ENCODE results near the gene TCTN1.
"Not testable (repeated sequence)": the region's sequence is repeated elsewhere in the genome, so short reads cannot be mapped to it uniquely, and the experiment has no call there.

The TCTN1 gene

GRCh38 chr12:110599334-110599733 lies 14.6 kb upstream of the TCTN1 start:
- no peak for TF ChIP-seq CTCF (IDR thresholded peaks at IDR 0.05)
- no peak for DNase-seq
- Mint-ChIP-seq H3K27me3 (ENCODE audit: low read depth, poor library complexity) (peaks cover 22% of the 10 kb centered on the region), H3K27ac (no peak overlapping the region), H3K9me3 (no peaks in the 10 kb centered on the region), H3K4me1 (no peaks in the 10 kb centered on the region), H3K4me3 (no peak overlapping the region), H3K36me3 (ENCODE audit: low read depth) (no peaks in the 10 kb centered on the region)

- no peaks in the 10 kb centered on the region for H3K9me3 Mint-ChIP-seq
- no peak for DNase-seq
- H3K27ac Mint-ChIP-seq, result no peak overlapping the region
- peak; percentile 21 for TF ChIP-seq CTCF (IDR thresholded peaks at IDR 0.05)
- H3K4me1 Mint-ChIP-seq, result no peaks in the 10 kb centered on the region
- no peak overlapping the region for H3K4me3 Mint-ChIP-seq
- H3K27me3 Mint-ChIP-seq (ENCODE audit: low read depth, poor library complexity), result peaks cover 22% of the 10 kb centered on the region
- no peaks in the 10 kb centered on the region for H3K36me3 Mint-ChIP-seq (ENCODE audit: low read depth)
Observed at GRCh38 chr12:110600254-110600653, 13.7 kb upstream of the TCTN1 start.

- H3K4me3 Mint-ChIP-seq; H3K27me3 Mint-ChIP-seq (ENCODE audit: low read depth, poor library complexity); H3K36me3 Mint-ChIP-seq (ENCODE audit: low read depth); H3K9me3 Mint-ChIP-seq; H3K4me1 Mint-ChIP-seq; H3K27ac Mint-ChIP-seq: not testable (repeated sequence)
- DNase-seq, result peak; percentile 19
- TF ChIP-seq CTCF (IDR thresholded peaks at IDR 0.05), result peak; percentile 66
Observed at GRCh38 chr12:110602085-110602814, 11.7 kb upstream of the TCTN1 start.

GRCh38 chr12:110606253-110606611 lies 7.7 kb upstream of the TCTN1 start:
- peaks cover 7% of the 10 kb centered on the region for H3K27me3 Mint-ChIP-seq (ENCODE audit: low read depth, poor library complexity)
- TF ChIP-seq CTCF (IDR thresholded peaks at IDR 0.05), result no peak
- H3K36me3 Mint-ChIP-seq (ENCODE audit: low read depth), result no peaks in the 10 kb centered on the region
- H3K27ac Mint-ChIP-seq, result no peak overlapping the region
- no peak for DNase-seq
- no peaks in the 10 kb centered on the region for H3K4me1 Mint-ChIP-seq
- no peak overlapping the region for H3K4me3 Mint-ChIP-seq
- H3K9me3 Mint-ChIP-seq, result no peaks in the 10 kb centered on the region

GRCh38 chr12:110613071-110613770 lies 708 bp upstream of the TCTN1 start:
- Mint-ChIP-seq H3K9me3 (no peaks in the 10 kb centered on the region), H3K27me3 (ENCODE audit: low read depth, poor library complexity) (peaks cover 7% of the 10 kb centered on the region), H3K36me3 (ENCODE audit: low read depth) (peaks cover 13% of the 10 kb centered on the region), H3K4me1 (peaks cover 12% of the 10 kb centered on the region), H3K4me3 (peak overlapping the region; percentile 84), H3K27ac (no peak overlapping the region)
- DNase-seq, result no peak
- no peak for TF ChIP-seq CTCF (IDR thresholded peaks at IDR 0.05)

- no peak for TF ChIP-seq CTCF (IDR thresholded peaks at IDR 0.05)
- Mint-ChIP-seq H3K4me1 (peaks cover 12% of the 10 kb centered on the region), H3K36me3 (ENCODE audit: low read depth) (peaks cover 13% of the 10 kb centered on the region), H3K4me3 (peak overlapping the region; percentile 84), H3K27ac (no peak overlapping the region), H3K27me3 (ENCODE audit: low read depth, poor library complexity) (peaks cover 4% of the 10 kb centered on the region), H3K9me3 (no peaks in the 10 kb centered on the region)
- no peak for DNase-seq
Observed at GRCh38 chr12:110615171-110615570, 1.2 kb downstream of the TCTN1 start.
